Kidney (tissue), 14 donors: ENCODE measurements around the gene CYP2A7. TPM values are rescaled to one million over a fixed set of nuclear protein-coding genes. Genes with fewer than 3 reads are reported as not detected.
"Not testable (repeated sequence)": the region's sequence is repeated elsewhere in the genome, so short reads cannot be mapped to it uniquely, and the experiment has no call there.

Source experiments
- DNase-seq, 5 donors: peaks; one replicate each; pipeline ENCODE4 v3.0.0-alpha.2; 2013 to 2020
- FAIRE-seq: peaks from 2 replicates; lab custom pipeline; 2012; peaks lifted over from hg19 to GRCh38; lab: Jason Lieb, UNC
- H3K27ac ChIP-seq, 2 donors: one replicate each; pipeline ENCODE4 v1.7.0; 2013; ENCODE audit warnings: low read depth in 2 of 2, low read length in 2 of 2, inconsistent platforms in 1 of 2
- H3K27me3 ChIP-seq: one replicate; pipeline ENCODE4 v1.7.1; 2013; ENCODE audit warnings: low read length, inconsistent platforms; ENCODE audit not compliant: control insufficient read depth, insufficient read depth
- H3K36me3 ChIP-seq, 3 donors: one replicate each; pipeline versions ENCODE4 v1.7.0 to v1.7.1; 2013; ENCODE audit warnings: low read length in 3 of 3, control low read depth in 1 of 3, inconsistent platforms in 1 of 3; ENCODE audit not compliant: insufficient read depth in 3 of 3, control insufficient read depth in 2 of 3
- H3K4me1 ChIP-seq, 3 donors: one replicate each; pipeline versions ENCODE4 v1.7.0 to v1.7.1; 2013; ENCODE audit warnings: low read length in 3 of 3, inconsistent platforms in 1 of 3, low read depth in 1 of 3; ENCODE audit not compliant: control insufficient read depth in 2 of 3, insufficient read depth in 2 of 3
- H3K4me3 ChIP-seq, 3 donors: one replicate each; pipeline versions ENCODE4 v1.7.0 to v1.8.1; 2013; ENCODE audit warnings: low read length in 3 of 3, control low read depth in 1 of 3, inconsistent platforms in 1 of 3
- H3K9ac ChIP-seq, 3 donors: one replicate each; pipeline versions ENCODE4 v1.7.0 to v1.7.1; 2013; ENCODE audit warnings: low read length in 3 of 3, control low read depth in 1 of 3, inconsistent platforms in 1 of 3
- H3K9me3 ChIP-seq, 3 donors: one replicate each; pipeline versions ENCODE4 v1.7.0 to v1.7.1; 2013; ENCODE audit warnings: low read length in 3 of 3, control low read depth in 1 of 3, inconsistent platforms in 1 of 3; ENCODE audit not compliant: control insufficient read depth in 2 of 3, insufficient read depth in 1 of 3
- CTCF ChIP-seq: IDR thresholded peaks from 3 replicates; pipeline ENCODE4 v1.5.1; 2012; ENCODE audit warnings: mild to moderate bottlenecking, moderate library complexity, borderline replicate concordance; ENCODE audit not compliant: insufficient read depth; ENCODE audit errors: extremely low read depth
- intact Hi-C: fragments of 100-400 bp; cut with DNase I; formaldehyde crosslinking; loops from one replicate; pipeline ENCODE4 v1.11.1; 2022
- polyA plus RNA-seq: library from polyadenylated mRNA; stranded (reverse); fragments of 350-450 nt; fragmentation: Illumina TruSeq; extraction: RNeasy Lipid Tissue Mini Kit (QIAGEN cat#74804); gene quantifications from one replicate; pipeline ENCODE4 v1.2.3, GENCODE V29; 2014; ENCODE audit warnings: low read depth, low replicate concordance; ENCODE audit not compliant: insufficient read depth
- total RNA-seq: library from RNA; stranded (reverse); fragmentation: NEBNext Ultra II Directional; extraction: Animal tissue kit (Norgen Biotek cat#: 25700); gene quantifications from one replicate; pipeline ENCODE4 v1.2.1, GENCODE V29; 2021
- donor health status: control.
- donor health status: control.
- donor health status: control.
- donor health status: control.
- donor health status: control.
- donor health status: DM: yes; HTN: yes; CAD: no.
- donor health status: Normal renal cell carcinoma (clear cell type).

Gene CYP2A7
- total and polyA plus RNA-seq, 2 donors from 2014 or later, result not detected

- H3K36me3 ChIP-seq, FAIRE-seq, H3K9ac ChIP-seq, DNase-seq, H3K9me3 ChIP-seq, H3K4me1 ChIP-seq, intact Hi-C loops, H3K27ac ChIP-seq, H3K27me3 ChIP-seq: not testable (repeated sequence)
- H3K4me3 ChIP-seq, result peak overlapping the region in 1 of 3 donors; percentile 24
Observed at GRCh38 chr19:40842997-40843652, 38.9 kb downstream of the CYP2A7 start.

DNA sequence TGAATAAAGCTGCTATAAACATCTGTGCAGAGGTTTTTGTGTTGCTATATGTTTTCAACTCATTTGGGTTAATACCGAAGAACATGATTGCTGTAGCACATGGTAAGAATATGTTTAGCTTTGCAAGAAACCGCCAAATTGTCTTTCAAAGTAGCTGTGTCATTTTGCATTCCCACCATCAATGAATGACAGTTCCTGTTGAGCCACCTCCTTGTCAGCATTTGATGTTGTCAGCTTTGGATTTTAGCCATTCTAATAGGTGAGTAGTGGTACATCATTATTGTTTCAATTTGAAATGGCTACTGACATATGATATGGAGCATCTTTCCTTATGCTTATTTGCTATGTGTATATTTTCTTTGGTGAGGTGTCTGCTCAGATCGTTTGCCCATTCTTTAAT is 40.0 kb downstream of the CYP2A7 start:
- H3K27ac ChIP-seq, DNase-seq, intact Hi-C loops, FAIRE-seq, H3K4me3 ChIP-seq, H3K9me3 ChIP-seq, H3K4me1 ChIP-seq, H3K36me3 ChIP-seq, H3K9ac ChIP-seq, H3K27me3 ChIP-seq: not testable (repeated sequence)

- H3K4me3 ChIP-seq, DNase-seq, FAIRE-seq, intact Hi-C loops, H3K27ac ChIP-seq, H3K36me3 ChIP-seq, H3K9ac ChIP-seq, H3K27me3 ChIP-seq, H3K4me1 ChIP-seq, H3K9me3 ChIP-seq: not testable (repeated sequence)
Observed at GRCh38 chr19:40838477-40838876, 43.6 kb downstream of the CYP2A7 start.

DNA sequence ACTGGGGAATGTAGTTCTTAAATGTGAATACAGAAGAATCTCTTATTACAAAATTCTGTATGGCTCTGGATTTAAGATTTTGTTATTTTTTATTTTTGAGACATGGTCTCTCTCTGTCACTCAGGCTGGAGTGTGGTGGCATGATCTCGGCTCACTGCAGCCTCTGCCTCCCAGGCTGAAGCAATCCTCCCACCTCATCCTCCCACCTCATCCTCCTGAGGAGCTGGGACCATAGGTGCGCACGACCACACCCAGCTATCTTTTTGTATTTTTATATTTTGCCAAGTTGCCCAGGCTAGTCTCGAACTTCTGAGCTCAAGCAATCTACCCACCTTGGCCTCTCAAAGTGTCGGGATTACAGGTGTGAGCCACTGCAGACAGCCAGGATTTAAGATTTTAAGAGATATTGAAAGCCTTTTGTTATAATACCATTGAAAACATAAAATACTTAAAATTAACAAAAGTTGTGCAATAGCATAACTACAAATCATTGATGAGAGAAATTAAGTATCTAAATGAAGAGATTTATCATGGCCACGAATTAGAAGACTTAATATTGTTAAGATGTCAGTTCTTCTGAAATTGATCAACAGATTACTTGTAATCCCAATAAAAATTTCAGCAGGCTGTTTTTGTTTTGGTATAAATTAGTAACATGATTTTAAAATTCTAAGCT is 45.1 kb downstream of the CYP2A7 start:
- no peaks in the 10 kb centered on the region for H3K9me3 ChIP-seq
- TF ChIP-seq CTCF, result no peak
- no peak overlapping the region for H3K4me3 ChIP-seq
- no peaks in the 10 kb centered on the region for H3K27me3 ChIP-seq
- DNase-seq (no peak), FAIRE-seq (no peak)
- no peaks in the 10 kb centered on the region for H3K4me1 ChIP-seq
- no peak overlapping the region for H3K27ac ChIP-seq
- no peak overlapping the region for H3K9ac ChIP-seq
- intact Hi-C loops, result no loop called here
- no peaks in the 10 kb centered on the region for H3K36me3 ChIP-seq

DNA sequence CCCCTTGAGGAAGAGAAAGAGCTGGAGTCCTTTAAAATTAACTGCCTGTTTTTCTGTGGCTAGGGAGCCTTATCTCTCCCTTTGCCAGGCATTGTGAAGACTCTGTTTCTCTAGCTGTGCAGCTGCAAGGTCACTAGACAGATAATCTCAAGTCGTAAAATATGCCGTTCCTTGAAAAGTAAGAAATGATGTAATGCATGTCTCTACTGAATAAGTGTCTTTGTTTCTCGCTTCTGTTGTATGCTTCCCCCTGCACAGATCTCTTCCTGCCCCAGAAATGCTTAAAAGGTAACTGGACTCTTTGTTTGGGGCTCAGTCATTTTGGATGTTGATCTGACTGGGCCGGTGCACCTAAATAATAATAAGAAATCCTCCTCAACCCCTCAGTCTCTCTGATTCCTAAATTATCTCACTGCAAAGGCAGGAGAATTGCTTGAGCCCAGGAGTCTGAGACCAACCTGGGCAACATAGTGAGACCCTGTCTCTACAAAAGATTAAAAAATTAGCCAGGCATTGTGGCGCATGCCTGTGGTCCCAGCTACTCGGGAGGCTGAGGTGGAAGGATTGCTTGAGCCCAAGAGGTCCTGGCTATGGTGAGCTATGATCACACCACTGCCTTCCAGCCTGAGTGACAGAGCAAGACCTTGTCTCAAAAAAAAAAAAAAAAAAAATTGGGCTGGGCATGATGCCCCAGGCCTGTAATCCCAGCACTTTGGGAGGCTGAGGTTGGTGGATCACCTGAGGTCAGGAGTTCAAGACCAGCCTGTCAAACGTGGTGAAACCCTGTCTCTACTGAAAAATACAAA is 48.1 kb downstream of the CYP2A7 start:
- intact Hi-C loops, H3K4me1 ChIP-seq, H3K36me3 ChIP-seq, FAIRE-seq, H3K4me3 ChIP-seq, H3K9me3 ChIP-seq, H3K9ac ChIP-seq, DNase-seq, H3K27me3 ChIP-seq, H3K27ac ChIP-seq: not testable (repeated sequence)

DNA sequence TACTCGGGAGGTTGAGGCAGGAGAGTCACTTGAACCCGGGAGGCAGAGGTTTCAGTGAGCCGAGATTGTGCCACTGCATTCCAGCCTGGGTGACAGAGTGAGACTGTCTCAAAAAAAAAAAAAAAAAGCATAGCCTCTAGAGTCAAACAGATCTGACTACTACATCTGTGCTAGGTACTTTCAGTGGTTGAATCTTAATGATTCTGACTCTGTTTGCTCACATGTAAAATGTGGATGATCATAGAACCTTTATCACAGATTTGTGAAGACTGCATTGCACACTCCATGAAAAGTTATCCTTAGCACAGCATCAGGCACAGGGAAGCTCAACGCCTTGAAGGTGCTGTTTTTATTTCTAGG is 49.6 kb downstream of the CYP2A7 start:
- H3K27ac ChIP-seq, H3K4me1 ChIP-seq, DNase-seq, H3K27me3 ChIP-seq, H3K36me3 ChIP-seq, H3K9ac ChIP-seq, H3K9me3 ChIP-seq, H3K4me3 ChIP-seq, intact Hi-C loops, FAIRE-seq: not testable (repeated sequence)
